Body of pancreas (tissue), 4 donors: ENCODE results near the gene PPFIA1. TPM values are rescaled to one million over a fixed set of nuclear protein-coding genes. Genes with fewer than 3 reads are reported as not detected.
A peak's percentile ranks its signal among the peaks of the same experiment; 100 is the strongest.

Source experiments
- ATAC-seq: fragments of 150-250 bp; one replicate; pipeline ENCODE4 v1.9.1; 2016
- DNase-seq, 4 donors: peaks; one replicate each; pipeline ENCODE4 v3.0.0-alpha.2; 2019
- H3K27ac ChIP-seq, 4 donors: fragments of 200-600 bp; sonication (generic); 1 replicate in 3 of 4; 2 replicates in 1 of 4; pipeline versions ENCODE4 v1.5.1 to v1.6.1; 2016 to 2019; ENCODE audit warnings: mild to moderate bottlenecking in 1 of 4, mixed read lengths in 1 of 4, moderate library complexity in 1 of 4
- H3K27me3 ChIP-seq, 2 donors: fragments of 200-600 bp; sonication (generic); one replicate each; pipeline ENCODE4 v1.6.0; 2016; ENCODE audit warnings: mild to moderate bottlenecking in 1 of 2
- H3K36me3 ChIP-seq, 2 donors: fragments of 200-600 bp; sonication (generic); replicated peaks in 1 of 2; 2 replicates each; pipeline ENCODE4 v1.5.1; 2016; ENCODE audit warnings: low read depth in 2 of 2; ENCODE audit not compliant: insufficient read depth in 1 of 2
- H3K4me1 ChIP-seq: fragments of 200-600 bp; sonication (generic); one replicate; pipeline ENCODE4 v1.6.0; 2016
- H3K4me3 ChIP-seq, 2 donors: fragments of 200-600 bp; sonication (generic); 1 replicate in 1 of 2; 2 replicates in 1 of 2; pipeline ENCODE4 v1.5.1; 2016 to 2019
- H3K9me3 ChIP-seq, 3 donors: fragments of 200-600 bp; sonication (generic); 1 replicate in 2 of 3; 2 replicates in 1 of 3; pipeline ENCODE4 v1.5.1; 2016
- POLR2A ChIP-seq, 3 donors: fragments of 450-650 bp; IDR thresholded peaks; one replicate each; pipeline ENCODE4 v1.6.1; 2016; ENCODE audit warnings: antibody characterized with exemption in 3 of 3, mild to moderate bottlenecking in 2 of 3
- WGBS, 2 donors: methylation state at CpG; one replicate each; pipeline ENCODE4 v1.1.5; 2017; 5-methylcytosine and 5-hydroxymethylcytosine counted together
- intact Hi-C: fragments of 100-400 bp; cut with DNase I; formaldehyde crosslinking; loops from one replicate; pipeline ENCODE4 v1.15.1; 2023
- total RNA-seq, 2 donors: library from RNA; depleted of rRNA; stranded (reverse); fragments of >200 nt; gene quantifications; one replicate each; pipeline ENCODE4 v1.1.0, GENCODE V29; 2016
- TF ChIP-seq, protein P1 (sequence below), 7 experiments: fragments of 450-650 bp in 4 of 7; fragments of 200-600 bp in 3 of 7; sonication (generic) in 3 of 7; IDR thresholded peaks; one replicate each; pipeline ENCODE4 v1.5.1; 2016 to 2019; ENCODE audit warnings: antibody characterized with exemption in 7 of 7

PPFIA1 gene
- total RNA-seq, 2 donors from 2014 or later: 22.1 to 29.3 TPM

GRCh38 chr11:70272009-70272408, 1.5 kb downstream of the PPFIA1 start:
- ATAC-seq (no peak), DNase-seq (no peak)
- 82 to 84% methylated on average over 5 to 7 of the region's 7 CpGs for WGBS, 2 donors
- TF ChIP-seq, protein P1, sequence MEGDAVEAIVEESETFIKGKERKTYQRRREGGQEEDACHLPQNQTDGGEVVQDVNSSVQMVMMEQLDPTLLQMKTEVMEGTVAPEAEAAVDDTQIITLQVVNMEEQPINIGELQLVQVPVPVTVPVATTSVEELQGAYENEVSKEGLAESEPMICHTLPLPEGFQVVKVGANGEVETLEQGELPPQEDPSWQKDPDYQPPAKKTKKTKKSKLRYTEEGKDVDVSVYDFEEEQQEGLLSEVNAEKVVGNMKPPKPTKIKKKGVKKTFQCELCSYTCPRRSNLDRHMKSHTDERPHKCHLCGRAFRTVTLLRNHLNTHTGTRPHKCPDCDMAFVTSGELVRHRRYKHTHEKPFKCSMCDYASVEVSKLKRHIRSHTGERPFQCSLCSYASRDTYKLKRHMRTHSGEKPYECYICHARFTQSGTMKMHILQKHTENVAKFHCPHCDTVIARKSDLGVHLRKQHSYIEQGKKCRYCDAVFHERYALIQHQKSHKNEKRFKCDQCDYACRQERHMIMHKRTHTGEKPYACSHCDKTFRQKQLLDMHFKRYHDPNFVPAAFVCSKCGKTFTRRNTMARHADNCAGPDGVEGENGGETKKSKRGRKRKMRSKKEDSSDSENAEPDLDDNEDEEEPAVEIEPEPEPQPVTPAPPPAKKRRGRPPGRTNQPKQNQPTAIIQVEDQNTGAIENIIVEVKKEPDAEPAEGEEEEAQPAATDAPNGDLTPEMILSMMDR (IDR thresholded peaks at IDR 0.05): no peak
- no peak for TF ChIP-seq POLR2A (IDR thresholded peaks at IDR 0.05)
- no peak overlapping the region for H3K4me3 ChIP-seq
- H3K9me3 ChIP-seq: no peaks in the 10 kb centered on the region
- H3K4me1 ChIP-seq: peaks cover 31% of the 10 kb centered on the region
- H3K27me3 ChIP-seq: no peaks in the 10 kb centered on the region
- intact Hi-C loops: no loop called here
- H3K36me3 ChIP-seq: peaks cover 0 to 2% of the 10 kb centered on the region in 2 donors
- H3K27ac ChIP-seq: no peak overlapping the region

DNA sequence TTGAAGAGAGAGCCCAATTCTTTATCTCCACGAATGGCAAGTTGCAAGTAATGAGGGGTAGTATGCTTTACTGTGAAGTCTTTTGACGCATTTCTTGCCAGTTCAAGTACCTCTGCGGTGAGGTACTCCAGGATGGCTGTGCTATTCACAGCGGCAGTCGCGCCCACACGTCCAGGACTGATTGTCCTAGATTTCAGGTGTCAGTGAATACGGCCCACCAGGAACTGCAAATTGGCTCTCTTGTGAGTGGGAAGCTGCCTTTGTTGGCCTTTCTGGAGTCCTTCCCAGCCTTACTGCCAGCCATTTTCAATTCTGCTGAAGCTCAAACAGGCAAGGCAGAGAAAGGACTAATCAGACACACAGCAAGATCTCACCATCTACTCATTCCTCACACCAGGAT, 8.5 kb downstream of the PPFIA1 start:
- no peaks in the 10 kb centered on the region for H3K27me3 ChIP-seq
- H3K9me3 ChIP-seq: no peaks in the 10 kb centered on the region
- 96 to 97% methylated on average over 8 of the region's 8 CpGs for WGBS, 2 donors
- H3K36me3 ChIP-seq: no peaks in the 10 kb centered on the region
- TF ChIP-seq, protein P1 (IDR thresholded peaks at IDR 0.05): no peak
- no peak for TF ChIP-seq POLR2A (IDR thresholded peaks at IDR 0.05)
- H3K27ac ChIP-seq: no peak overlapping the region
- H3K4me1 ChIP-seq: peaks cover 1% of the 10 kb centered on the region
- intact Hi-C loops: no loop called here
- H3K4me3 ChIP-seq: no peak overlapping the region
- ATAC-seq (no peak), DNase-seq (no peak)

DNA sequence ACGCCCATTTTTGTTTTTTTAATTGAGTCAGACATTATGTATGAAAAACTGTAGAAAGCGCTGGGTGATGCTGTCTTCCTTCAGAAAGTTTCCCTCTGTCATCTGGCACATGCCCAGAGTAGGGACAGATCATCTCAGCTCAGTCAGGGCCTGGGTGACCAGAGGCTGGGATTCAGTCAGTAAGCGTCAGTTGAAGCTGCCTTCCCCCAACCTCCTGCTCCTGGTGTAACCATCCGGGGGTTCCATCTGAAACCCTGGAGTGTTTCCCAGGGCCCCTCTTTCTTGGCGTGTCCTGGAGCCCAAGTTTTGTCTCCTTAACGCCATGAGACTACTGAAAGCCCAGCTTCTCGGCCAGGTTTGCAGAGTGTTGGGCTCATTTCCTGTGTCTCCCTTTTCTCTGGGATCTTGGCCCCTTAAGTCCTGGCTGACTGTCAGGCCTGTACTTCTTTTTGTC, 10.7 kb downstream of the PPFIA1 start:
- Histone ChIP-seq H3K27ac (no peak overlapping the region), H3K4me3 (no peak overlapping the region), H3K4me1 (no peaks in the 10 kb centered on the region), H3K27me3 (no peaks in the 10 kb centered on the region), H3K36me3 (peaks cover 0 to 4% of the 10 kb centered on the region in 2 donors), H3K9me3 (no peaks in the 10 kb centered on the region)
- ATAC-seq: no peak
- DNase-seq: peak in 2 of 4 donors; percentile 18 to 26
- no peak for TF ChIP-seq POLR2A (IDR thresholded peaks at IDR 0.05)
- TF ChIP-seq, protein P1 (IDR thresholded peaks at IDR 0.05): no peak
- whole genome bisulfite sequencing, 2 donors: 80 to 83% methylated on average over 7 of the region's 7 CpGs
- intact Hi-C loops: no loop called here

GRCh38 chr11:70282012-70282411, 11.5 kb downstream of the PPFIA1 start:
- WGBS, 2 donors: 93 to 94% methylated on average over 4 of the region's 4 CpGs
- Histone ChIP-seq H3K27me3 (no peaks in the 10 kb centered on the region), H3K4me3 (no peak overlapping the region), H3K4me1 (no peaks in the 10 kb centered on the region), H3K27ac (no peak overlapping the region), H3K36me3 (peaks cover 0 to 4% of the 10 kb centered on the region in 2 donors), H3K9me3 (no peaks in the 10 kb centered on the region)
- intact Hi-C loops: no loop called here
- DNase-seq (no peak), ATAC-seq (no peak)
- no peak for TF ChIP-seq POLR2A (IDR thresholded peaks at IDR 0.05)
- TF ChIP-seq, protein P1 (IDR thresholded peaks at IDR 0.05): no peak

- no peak for DNase-seq
- WGBS, 2 donors: 90 to 93% methylated on average over 6 of the region's 6 CpGs
- no peaks in the 10 kb centered on the region for H3K4me1 ChIP-seq
- TF ChIP-seq, protein P1 (IDR thresholded peaks at IDR 0.05): no peak
- no peak for TF ChIP-seq POLR2A (IDR thresholded peaks at IDR 0.05)
- no peak for ATAC-seq
- no peaks in the 10 kb centered on the region for H3K9me3 ChIP-seq
- H3K27ac ChIP-seq: no peak overlapping the region
- peaks cover 0 to 4% of the 10 kb centered on the region in 2 donors for H3K36me3 ChIP-seq
- intact Hi-C loops: no loop called here
- H3K4me3 ChIP-seq: no peak overlapping the region
- H3K27me3 ChIP-seq: no peaks in the 10 kb centered on the region
Observed at GRCh38 chr11:70288721-70289120, 18.2 kb downstream of the PPFIA1 start.
